GM19025 (cell line): ENCODE data around the gene CRYAB.

ENCODE experiments used
- ATAC-seq: cut with Tn5 transposase; IDR thresholded peaks from one replicate; pipeline ENCODE4 v1.9.1; 2021; ENCODE audit warnings: mild to moderate bottlenecking, low read depth, moderate library complexity; ENCODE audit not compliant: unreplicated experiment

The CRYAB gene

GRCh38 chr11:111911563-111912401, at the start of gene CRYAB:
CRYAB (minus strand) TSS chr11:111911770; CDS start chr11:111911724, 46 bp downstream.
- no peak for ATAC-seq

DNA sequence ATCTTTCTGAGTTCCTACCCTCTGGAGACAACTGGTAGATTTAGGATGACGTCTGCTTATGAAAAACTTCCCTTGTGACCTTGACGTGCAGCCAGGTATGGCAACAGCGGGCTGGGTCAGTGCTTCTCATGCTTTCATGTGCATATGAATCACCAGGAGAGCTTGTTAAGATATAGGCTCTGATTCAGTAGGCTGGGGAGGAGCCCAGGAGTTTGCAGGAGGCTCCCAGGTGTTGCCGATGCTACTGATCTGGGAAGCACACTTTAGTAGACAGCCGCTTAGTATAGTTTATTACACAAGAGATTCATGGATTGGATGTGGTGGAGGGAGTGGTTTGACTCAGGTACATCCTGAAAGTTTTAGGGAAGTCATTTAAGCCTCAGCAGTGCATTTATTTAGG, 49.3 kb upstream of the CRYAB start:
- no peak for ATAC-seq

DNA sequence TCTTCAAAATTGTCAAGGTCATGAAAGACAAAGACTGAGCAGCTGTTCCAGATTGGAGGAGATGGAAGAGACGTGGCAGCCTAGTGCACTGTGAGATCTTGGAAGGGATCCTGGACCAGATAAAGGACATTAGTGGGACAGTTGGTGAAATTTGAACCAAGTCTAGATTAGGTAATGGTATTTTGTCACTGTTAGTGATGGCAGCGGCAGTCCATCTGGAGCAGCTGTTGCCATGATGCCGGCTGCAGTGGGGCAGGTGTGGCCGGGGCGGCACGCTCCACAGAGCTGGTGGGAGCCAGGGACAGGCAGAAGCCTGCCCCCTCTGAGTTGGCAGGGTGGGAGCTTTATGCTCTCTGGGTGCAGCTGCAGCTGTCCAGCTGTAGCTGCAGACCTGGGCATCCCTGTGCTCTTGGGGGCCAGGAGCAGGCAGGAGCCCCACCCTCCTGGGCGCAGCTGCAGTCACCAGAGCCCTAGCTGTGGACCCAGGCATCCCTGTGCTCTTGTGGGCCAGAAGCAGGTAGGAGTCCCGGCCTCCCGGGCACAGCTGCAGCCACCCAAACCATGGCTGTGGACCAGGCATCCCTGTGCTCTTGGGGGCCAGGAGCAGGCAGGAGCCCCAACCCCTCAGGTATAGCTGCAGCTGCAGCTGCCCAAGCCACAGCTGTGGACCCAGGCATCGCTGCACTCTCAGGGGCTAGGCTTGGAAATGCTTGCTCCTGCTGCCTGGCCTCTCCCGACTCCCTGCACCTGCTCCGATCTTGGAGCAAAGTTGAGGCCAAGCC, 46.3 kb upstream of the CRYAB start:
- no peak for ATAC-seq

DNA sequence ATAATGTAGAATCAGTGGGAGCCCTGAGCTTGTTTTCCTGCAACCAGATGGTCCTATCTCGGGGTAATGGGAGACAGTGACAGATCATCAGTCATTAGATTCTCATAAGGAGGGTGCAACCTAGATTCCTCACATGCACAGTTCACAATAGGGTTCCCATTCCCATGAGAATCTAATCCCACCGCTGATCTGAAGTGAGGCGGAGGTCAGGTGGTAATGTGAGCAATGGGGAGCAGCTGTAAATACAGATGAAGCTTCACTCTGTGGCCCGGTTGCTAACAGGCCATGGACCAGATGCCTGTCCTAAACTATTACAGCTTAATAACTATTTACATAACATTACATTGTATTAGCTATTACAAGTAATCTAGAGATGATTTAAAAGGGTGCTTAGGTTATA, 42.6 kb upstream of the CRYAB start:
- ATAC-seq, result no peak

DNA sequence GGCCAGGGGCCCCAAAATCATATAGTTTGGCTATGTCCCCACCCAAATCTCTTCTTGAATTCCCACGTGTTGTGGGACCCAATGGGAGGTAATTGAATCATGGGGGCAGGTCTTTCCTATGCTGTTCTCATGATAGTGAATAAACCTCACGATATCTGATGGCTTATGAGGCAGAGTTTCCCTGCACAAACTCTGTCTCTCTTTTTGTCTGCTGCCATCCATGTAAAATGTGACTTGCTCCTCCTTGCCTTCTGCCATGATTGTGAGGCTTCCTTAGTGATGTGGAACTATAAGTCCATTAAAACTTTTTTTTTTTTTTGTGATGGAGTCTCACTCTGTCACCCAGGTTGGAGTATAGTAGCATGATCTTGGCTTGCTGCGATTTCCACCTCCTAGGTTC, 40.0 kb upstream of the CRYAB start:
- no peak for ATAC-seq

- ATAC-seq, result no peak
These were observed 38.2 kb upstream of the CRYAB start for GRCh38 chr11:111949519-111950426.

DNA sequence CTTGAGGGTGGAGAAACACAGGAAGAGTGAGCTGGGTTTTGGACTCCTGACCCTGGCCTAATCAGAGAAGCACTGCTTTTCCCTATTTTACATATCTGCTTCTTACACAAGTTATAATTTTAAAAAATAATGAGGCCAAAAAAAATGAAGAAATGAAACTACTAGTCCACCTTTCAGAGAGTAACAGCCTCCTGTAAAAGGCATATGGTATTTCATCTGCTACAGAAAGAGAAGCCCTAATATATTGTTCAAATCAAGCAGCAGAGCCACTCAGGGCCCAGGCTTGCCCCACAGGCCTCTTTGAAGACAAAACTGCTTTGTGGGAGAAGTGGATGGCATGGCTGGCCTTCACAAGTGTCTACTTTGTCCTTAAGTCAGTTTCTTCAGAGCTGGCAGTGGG, 35.6 kb upstream of the CRYAB start:
- no peak for ATAC-seq

DNA sequence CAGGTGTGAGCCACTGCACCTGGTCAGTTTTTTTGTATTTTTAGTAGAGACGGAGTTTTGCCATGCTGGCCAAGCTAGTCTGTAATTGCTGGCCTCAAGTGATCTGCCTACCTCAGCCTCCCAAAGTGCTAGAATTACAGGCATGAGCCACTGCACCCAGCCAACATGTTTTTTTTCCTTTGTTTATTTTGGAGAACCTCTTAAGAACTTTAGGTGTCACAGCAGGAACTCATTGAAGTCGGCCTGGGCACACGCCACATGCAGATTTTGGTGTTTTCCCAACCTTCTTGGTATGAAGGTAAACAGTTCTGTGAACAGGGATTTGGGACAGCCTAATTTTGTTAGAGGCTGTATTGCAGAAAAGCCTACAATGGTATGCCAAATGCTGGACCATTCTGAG, 34.9 kb upstream of the CRYAB start:
- no peak for ATAC-seq

DNA sequence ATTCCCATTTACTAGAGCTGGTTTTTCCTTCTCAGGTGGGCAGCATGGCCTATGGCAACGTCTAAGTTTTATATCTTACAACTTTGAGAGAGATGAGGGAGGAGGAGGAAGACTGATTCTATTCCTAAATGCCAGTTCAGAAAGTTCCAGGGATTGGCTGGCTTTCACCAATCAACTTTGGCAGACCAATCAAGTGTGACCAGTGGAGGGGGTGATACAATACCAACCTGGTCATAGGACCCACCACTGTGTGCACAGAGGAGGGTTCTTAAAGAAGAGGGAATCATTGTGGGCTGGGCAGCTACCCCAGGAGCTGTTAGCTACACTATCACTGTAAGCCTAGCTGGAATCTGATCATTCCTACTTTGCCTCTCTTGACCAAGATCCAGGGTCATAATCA, 33.6 kb upstream of the CRYAB start:
- ATAC-seq, result no peak

DNA sequence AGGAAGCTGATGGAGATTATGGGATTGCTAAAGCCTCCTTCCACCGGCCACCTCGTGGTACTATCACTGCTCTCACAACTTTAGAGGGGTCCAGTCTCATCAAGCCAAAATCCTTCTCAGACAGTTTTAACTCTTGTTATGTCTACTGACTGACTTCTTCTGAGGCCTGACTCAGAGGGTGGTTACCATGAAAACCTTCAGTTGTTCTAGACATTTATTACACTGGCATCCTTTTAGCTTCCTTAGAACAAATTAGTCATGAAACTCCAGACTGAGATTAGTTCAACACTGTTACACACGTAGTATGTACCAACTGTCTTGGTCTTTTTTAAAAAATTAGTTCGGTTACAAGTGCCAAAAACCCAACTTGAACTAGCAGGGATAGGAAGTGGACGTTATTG, 33.1 kb upstream of the CRYAB start:
- no peak for ATAC-seq

GRCh38 chr11:111944139-111944538, 32.6 kb upstream of the CRYAB start:
- no peak for ATAC-seq

DNA sequence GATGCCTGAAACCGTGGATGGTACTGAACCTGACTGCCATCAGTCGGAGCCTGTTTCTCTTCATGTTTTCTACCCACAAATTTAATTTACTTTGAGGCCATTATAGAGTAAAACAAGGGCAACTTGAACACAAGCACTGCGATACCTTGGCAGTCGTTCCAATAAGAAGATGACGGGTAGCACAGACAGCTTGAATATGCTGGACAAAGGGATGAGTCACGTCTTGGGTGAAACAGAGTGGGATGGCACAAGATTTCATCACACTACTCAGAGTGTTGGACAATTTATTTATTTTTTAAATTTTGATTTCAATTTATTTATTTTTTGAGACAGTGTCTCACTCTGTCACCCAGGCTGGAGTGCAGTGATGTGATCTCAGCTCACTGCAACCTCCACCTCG, 31.3 kb upstream of the CRYAB start:
- no peak for ATAC-seq

GRCh38 chr11:111941963-111942362, 30.4 kb upstream of the CRYAB start:
- no peak for ATAC-seq

DNA sequence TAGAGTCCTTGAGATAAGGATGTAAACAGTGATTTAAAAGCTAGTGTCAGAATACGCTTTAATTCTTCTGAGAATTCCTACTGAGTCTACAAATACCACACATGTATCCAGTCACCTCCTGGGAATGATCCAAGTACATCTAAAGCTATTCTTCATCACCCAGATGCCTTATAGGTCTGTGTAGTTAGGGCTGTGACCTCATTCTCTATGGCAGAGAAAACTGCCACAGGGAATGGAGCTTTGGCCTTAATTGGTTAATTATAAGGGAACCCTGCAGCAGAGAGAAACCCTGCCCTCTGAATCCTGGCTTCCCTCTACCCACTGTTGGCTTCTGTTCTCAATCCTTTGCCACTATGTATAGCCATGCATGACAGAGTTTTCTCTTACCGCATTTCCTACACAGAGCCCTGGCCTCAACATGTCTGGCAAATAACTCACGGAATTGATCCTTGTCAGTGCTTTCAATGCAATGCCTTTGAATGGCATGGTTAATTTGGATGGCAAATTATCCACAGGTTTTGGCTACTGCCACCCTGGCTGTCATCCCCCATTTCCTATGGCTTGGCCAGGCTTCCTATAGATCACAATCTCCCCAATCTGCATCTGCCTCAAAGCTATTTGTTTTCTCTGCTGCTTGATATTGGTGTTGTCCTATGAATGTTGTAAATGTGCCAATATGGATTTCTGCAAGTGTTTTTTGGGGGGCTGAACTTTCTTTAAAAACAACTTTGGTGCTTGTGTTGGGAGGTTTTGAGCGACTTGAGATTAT, 28.4 kb upstream of the CRYAB start:
- ATAC-seq, result no peak

DNA sequence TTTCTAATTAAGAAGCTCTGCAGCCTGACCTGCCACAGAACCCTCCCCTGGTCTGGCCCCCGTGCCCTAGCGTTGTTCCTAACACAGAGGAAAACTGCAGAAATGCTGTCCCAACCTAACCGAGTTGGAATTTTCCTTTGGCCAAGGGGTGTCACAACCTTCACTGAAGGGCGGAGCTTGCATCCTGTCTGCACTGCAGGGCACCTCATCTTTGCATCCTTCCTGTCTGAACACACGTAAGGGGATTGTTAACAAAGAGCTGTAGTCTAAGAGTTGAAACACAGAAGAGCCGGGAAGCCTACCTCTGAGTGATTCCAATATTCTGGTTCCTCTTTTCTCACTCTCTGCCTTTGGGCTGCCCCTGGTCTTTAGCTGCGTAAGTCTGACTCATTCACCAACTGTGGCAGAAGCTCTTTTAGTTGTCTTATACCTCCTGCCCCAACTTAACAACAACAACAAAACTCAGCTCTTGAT, 27.2 kb upstream of the CRYAB start:
- peak; percentile 85 for ATAC-seq

DNA sequence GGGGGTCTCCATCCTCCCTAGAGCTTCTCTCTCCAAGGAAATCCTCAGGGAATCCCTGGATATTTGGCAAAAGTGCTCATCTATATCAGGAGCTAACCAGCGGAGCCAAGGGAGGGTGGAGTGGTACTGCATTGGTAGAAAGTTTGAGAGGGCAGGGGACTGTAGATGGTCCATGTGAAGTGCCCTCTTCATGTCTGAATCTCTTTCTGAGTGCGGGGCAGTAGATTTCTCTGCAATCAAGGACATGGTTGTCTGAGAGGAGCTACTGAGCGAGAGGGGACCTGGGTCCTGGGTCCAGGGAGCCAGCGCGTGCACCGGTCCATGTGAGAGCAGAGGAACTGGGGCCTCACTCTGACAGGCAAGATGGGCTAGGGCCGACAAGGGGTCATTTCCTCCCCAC, 26.3 kb upstream of the CRYAB start:
- ATAC-seq, result no peak

DNA sequence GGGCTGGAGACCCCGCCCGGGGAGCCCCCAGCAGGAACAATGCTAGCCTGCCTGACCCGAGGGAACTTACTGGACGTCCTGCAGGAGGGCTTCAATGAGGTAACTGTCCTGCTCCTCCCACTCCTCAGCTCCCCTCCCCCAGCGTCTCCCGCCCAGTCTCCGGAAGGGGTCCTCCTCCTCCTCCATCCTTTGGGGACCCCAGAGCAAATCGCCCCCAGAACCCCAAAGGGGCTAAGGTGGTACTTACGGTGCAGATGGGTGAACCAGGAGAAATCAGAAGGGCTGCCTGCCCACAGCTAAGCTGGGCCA, 25.8 kb upstream of the CRYAB start:
- no peak for ATAC-seq

DNA sequence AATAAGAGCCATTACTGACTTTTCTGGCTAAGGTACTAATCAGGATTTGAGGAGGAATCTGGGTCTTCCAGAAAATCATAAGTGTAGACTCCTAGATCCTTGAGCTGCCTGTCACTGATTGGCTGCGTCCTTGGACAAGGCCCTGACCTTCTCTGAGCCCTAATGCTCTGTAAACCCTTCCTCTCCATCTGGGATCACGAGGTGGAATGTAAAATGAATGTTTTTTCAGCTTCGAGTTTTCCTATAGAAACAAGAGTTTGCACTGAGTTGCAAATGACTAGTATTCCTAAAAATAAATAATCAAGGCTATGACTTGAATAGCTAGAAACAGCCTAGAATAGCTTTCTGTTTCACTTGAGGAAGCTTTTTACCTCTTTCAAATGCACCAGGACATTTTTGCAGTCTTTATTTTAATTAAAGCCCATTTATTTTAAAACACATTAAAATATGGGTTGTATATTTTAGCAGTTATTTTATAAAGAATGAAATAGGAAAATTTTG, 24.5 kb upstream of the CRYAB start:
- no peak for ATAC-seq

DNA sequence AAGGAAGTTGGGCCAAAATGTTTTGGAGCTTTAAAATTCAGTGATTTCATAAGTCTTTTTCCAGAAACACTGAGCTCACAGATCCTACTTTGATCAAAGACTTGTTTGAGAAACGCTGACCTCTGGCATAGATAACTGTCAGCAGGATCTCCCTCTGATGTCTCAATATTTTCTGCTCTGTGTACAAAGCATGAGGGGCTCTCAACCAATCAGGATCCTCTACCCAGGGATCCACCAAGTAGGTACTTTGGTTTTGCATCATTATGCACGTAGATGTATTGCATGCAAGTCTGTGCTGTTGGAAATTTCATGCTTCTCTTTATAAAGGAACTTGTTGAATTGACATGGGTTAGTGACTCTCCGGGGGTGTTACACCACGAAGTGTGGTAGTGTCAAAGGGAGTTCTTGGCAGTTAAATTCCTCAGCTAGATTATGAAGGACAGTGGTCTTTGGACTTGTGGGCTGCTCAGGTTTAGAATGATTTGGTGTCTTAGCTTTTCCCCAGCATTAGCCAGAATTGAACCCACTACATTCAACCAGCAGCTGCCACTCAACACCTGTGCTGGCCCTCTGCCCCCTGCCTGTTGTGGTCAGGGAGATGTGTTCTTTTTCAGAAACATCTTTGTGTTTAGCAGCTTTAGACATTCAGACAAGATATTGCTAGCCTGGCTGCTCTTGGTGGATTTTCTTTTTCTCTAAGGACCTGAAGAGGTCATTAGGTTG, 23.9 kb upstream of the CRYAB start:
- ATAC-seq, result no peak
